Panc1 (cell line): ENCODE results near the gene KLK5.

ENCODE experiments used
- SIN3A ChIP-seq: IDR thresholded peaks from 2 replicates; pipeline ENCODE4 v1.6.1; 2012; ENCODE audit warnings: low read depth, mild to moderate bottlenecking, low read length, moderate library complexity, borderline replicate concordance; ENCODE audit not compliant: insufficient read depth
- TCF7L2 ChIP-seq: IDR thresholded peaks from 2 replicates; pipeline ENCODE4 v1.6.1; 2011; ENCODE audit warnings: mild to moderate bottlenecking, low read depth, low read length, inconsistent platforms
- TF ChIP-seq, protein P1 (sequence below): fragments of 450-650 bp; IDR thresholded peaks from 2 replicates; pipeline ENCODE4 v1.5.1; 2017; ENCODE audit warnings: mild to moderate bottlenecking
- TF ChIP-seq, protein P2 (sequence below), 2 experiments: IDR thresholded peaks; 2 replicates each; pipeline ENCODE4 v1.6.1; 2011 to 2012; ENCODE audit warnings: low read depth in 2 of 2, control low read depth in 1 of 2, low read length in 1 of 2, mild to moderate bottlenecking in 1 of 2, moderate library complexity in 1 of 2; ENCODE audit not compliant: insufficient read depth in 1 of 2

DNA sequence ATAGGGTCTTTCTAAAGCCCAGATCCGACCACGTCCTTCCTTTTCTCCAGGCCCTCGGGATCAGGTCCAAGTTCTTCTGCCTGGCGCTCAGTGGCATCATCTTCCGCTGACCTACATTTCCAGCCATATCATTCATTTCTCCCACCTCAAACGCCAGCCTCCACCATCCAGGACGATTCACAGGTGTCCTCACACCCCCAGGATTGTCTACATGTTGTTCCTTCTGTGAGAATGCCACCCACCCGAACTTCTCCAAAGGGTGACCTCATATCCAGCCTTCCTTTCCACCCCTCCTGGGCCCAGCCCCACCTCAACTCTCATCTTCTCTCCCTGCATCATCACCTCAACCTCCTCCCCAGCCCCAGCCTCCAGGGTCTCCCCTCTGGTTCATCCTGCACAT, 4.7 kb upstream of the KLK5 start:
- TF ChIP-seq, protein P1, sequence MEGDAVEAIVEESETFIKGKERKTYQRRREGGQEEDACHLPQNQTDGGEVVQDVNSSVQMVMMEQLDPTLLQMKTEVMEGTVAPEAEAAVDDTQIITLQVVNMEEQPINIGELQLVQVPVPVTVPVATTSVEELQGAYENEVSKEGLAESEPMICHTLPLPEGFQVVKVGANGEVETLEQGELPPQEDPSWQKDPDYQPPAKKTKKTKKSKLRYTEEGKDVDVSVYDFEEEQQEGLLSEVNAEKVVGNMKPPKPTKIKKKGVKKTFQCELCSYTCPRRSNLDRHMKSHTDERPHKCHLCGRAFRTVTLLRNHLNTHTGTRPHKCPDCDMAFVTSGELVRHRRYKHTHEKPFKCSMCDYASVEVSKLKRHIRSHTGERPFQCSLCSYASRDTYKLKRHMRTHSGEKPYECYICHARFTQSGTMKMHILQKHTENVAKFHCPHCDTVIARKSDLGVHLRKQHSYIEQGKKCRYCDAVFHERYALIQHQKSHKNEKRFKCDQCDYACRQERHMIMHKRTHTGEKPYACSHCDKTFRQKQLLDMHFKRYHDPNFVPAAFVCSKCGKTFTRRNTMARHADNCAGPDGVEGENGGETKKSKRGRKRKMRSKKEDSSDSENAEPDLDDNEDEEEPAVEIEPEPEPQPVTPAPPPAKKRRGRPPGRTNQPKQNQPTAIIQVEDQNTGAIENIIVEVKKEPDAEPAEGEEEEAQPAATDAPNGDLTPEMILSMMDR: no peak
- TF ChIP-seq SIN3A (no peak), TCF7L2 (no peak)
- TF ChIP-seq, protein P2, sequence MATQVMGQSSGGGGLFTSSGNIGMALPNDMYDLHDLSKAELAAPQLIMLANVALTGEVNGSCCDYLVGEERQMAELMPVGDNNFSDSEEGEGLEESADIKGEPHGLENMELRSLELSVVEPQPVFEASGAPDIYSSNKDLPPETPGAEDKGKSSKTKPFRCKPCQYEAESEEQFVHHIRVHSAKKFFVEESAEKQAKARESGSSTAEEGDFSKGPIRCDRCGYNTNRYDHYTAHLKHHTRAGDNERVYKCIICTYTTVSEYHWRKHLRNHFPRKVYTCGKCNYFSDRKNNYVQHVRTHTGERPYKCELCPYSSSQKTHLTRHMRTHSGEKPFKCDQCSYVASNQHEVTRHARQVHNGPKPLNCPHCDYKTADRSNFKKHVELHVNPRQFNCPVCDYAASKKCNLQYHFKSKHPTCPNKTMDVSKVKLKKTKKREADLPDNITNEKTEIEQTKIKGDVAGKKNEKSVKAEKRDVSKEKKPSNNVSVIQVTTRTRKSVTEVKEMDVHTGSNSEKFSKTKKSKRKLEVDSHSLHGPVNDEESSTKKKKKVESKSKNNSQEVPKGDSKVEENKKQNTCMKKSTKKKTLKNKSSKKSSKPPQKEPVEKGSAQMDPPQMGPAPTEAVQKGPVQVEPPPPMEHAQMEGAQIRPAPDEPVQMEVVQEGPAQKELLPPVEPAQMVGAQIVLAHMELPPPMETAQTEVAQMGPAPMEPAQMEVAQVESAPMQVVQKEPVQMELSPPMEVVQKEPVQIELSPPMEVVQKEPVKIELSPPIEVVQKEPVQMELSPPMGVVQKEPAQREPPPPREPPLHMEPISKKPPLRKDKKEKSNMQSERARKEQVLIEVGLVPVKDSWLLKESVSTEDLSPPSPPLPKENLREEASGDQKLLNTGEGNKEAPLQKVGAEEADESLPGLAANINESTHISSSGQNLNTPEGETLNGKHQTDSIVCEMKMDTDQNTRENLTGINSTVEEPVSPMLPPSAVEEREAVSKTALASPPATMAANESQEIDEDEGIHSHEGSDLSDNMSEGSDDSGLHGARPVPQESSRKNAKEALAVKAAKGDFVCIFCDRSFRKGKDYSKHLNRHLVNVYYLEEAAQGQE (IDR thresholded peaks at IDR 0.05; ENCODE audit: insufficient read depth in 1 of 2, low read depth in 2 of 2, low read length in 1 of 2): no peak
